ENCODE data around the gene FOXN3. TPM values are rescaled to one million over a fixed set of nuclear protein-coding genes. Genes with fewer than 3 reads are reported as not detected.

The FOXN3 gene
- total RNA-seq, 4 donors from 2014 or later, result 66.1 to 130 (median 109) TPM

- H3K4me3 ChIP-seq, result no peak overlapping the region
- H3K27me3 ChIP-seq, result no peaks in the 10 kb centered on the region
- intact Hi-C loops (cut with DNase I; ENCODE audit: low total_unique reads) (no loop called here), in situ Hi-C loops (cut with MboI; ENCODE audit: low pct_ligation_motif_present in 1 of 4, low pct_unique_long_range_greater_than_20kb in 1 of 4, low sequenced_read_pairs in 3 of 4) (no loop called here)
- no peak for DNase-seq
- H3K27ac ChIP-seq, result no peak overlapping the region
- peaks cover 32 to 88% (median 54%) of the 10 kb centered on the region in 4 donors for H3K4me1 ChIP-seq
- no peaks in the 10 kb centered on the region for H3K9me3 ChIP-seq
- WGBS, 2 donors (ENCODE audit: low coverage in 1 of 2), result 55 to 76% methylated on average over 2 to 12 of the region's 12 CpGs
- H3K36me3 ChIP-seq, result no peaks in the 10 kb centered on the region
- no peak for TF ChIP-seq POLR2A (IDR thresholded peaks at IDR 0.05)
- TF ChIP-seq POLR2AphosphoS5 (IDR thresholded peaks at IDR 0.05), result no peak
- no peak for TF ChIP-seq EP300 (IDR thresholded peaks at IDR 0.05; ENCODE audit: low read depth)
- TF ChIP-seq CTCF (IDR thresholded peaks at IDR 0.05), result no peak
Observed at GRCh38 chr14:89368490-89369477, 48.2 kb downstream of the FOXN3 start.

DNA sequence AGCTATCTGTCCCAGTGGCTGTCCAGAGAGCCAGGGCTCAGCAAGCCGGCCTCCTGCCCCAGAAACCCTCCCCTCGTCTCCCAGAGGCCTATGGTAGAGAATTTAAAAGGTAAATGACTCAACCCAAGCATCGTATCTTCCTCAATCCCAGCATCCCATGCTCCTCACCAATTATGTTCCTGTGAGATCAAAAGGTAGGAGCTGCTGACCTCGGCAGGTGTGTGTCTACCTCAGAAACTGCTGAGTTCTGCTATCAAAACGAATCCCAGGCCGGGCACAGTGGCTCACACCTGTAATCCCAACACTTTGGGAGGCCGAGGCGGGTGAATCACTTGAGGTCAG is 49.3 kb downstream of the FOXN3 start:
- H3K27ac ChIP-seq, result peak overlapping the region; percentile 31 to 67 (median 60)
- no peak for DNase-seq
- no peaks in the 10 kb centered on the region for H3K9me3 ChIP-seq
- no peaks in the 10 kb centered on the region for H3K27me3 ChIP-seq
- H3K36me3 ChIP-seq, result no peaks in the 10 kb centered on the region
- intact Hi-C loops (cut with DNase I; ENCODE audit: low total_unique reads) (no loop called here), in situ Hi-C loops (cut with MboI; ENCODE audit: low pct_ligation_motif_present in 1 of 4, low pct_unique_long_range_greater_than_20kb in 1 of 4, low sequenced_read_pairs in 3 of 4) (no loop called here)
- no peak overlapping the region for H3K4me3 ChIP-seq
- 50% methylated on average over 8 of the region's 8 CpGs; no CpG with 5 or more reads in 1 of the 2 donors for WGBS, 2 donors (ENCODE audit: low coverage in 1 of 2)
- peaks cover 32 to 95% (median 60%) of the 10 kb centered on the region in 4 donors for H3K4me1 ChIP-seq
- no peak for TF ChIP-seq POLR2AphosphoS5 (IDR thresholded peaks at IDR 0.05)
- TF ChIP-seq EP300 (IDR thresholded peaks at IDR 0.05; ENCODE audit: low read depth), result no peak
- no peak for TF ChIP-seq CTCF (IDR thresholded peaks at IDR 0.05)
- TF ChIP-seq POLR2A (IDR thresholded peaks at IDR 0.05), result no peak

DNA sequence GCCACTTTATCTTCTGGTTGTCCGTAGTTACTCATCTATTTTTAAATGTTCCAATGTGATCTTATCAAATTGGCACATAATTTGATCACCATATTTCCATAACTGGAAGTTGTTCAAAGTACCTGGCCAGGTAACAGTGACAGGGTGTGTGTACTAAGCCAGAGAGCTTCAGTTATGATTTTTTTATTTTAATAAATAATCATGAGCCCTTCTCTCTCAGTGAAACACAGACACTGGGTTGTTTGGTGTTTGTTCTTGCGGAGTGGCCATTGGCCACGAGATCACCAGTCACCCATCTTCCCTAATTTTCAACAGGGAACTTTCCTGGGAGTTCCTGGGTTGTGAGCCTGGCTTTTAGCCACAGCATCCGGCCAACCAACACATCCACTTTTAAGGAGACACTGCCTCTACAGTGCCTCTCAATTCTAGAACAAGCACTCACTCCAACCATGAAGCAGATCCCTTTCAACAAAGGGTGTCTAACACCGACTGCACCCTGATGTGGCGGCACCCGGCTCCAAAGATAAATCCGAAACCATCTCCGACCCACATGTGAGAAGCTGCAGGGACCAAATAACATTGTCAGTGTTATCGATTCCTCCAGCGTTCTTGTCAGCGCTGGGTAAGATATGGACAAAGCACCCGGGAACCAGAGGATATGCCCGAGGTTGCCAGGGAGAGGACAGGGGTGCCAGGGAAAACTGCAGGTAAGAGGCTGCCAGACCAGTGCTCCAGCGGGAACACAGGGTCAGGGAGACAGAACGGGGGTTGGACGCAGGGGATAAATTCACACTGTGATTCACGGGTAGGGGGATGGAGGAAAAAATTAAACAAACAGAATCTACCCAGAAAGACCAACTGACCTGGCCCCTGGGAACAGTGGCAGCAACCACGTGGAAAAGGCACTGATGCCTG is 49.9 kb downstream of the FOXN3 start:
- in situ Hi-C loops (cut with MboI; ENCODE audit: low pct_ligation_motif_present in 1 of 4, low pct_unique_long_range_greater_than_20kb in 1 of 4, low sequenced_read_pairs in 3 of 4), result no loop called here
- no peak for TF ChIP-seq EP300 (IDR thresholded peaks at IDR 0.05; ENCODE audit: low read depth)
- no peak for TF ChIP-seq CTCF (IDR thresholded peaks at IDR 0.05)
- TF ChIP-seq POLR2AphosphoS5 (IDR thresholded peaks at IDR 0.05), result no peak
- TF ChIP-seq POLR2A (IDR thresholded peaks at IDR 0.05), result no peak
- H3K4me1 ChIP-seq, result peaks cover 32 to 91% (median 61%) of the 10 kb centered on the region in 4 donors
- H3K27ac ChIP-seq, result peak overlapping the region; percentile 31 to 67 (median 60)
- H3K9me3 ChIP-seq, result no peaks in the 10 kb centered on the region
- peak overlapping the region in 1 of 4 donors; percentile 2 for H3K4me3 ChIP-seq
- intact Hi-C loops (cut with DNase I; ENCODE audit: low total_unique reads), result no loop called here
- H3K36me3 ChIP-seq, result no peaks in the 10 kb centered on the region
- H3K27me3 ChIP-seq, result no peaks in the 10 kb centered on the region
- peak; percentile 24 for DNase-seq
- WGBS, 2 donors (ENCODE audit: low coverage in 1 of 2), result 54 to 73% methylated on average over 2 to 19 of the region's 19 CpGs

Measured in transverse colon (tissue), 4 donors.